ENCODE results near the gene ACO2. TPM values are rescaled to one million over a fixed set of nuclear protein-coding genes. Genes with fewer than 3 reads are reported as not detected.
A peak's percentile ranks its signal among the peaks of the same experiment; 100 is the strongest.

The ACO2 gene
- total and polyA plus RNA-seq, 2 of the 13 experiments (the other 11 are each of a cell fraction or from before 2014, with no cell fraction given), result 19.2 to 45.6 TPM

DNA sequence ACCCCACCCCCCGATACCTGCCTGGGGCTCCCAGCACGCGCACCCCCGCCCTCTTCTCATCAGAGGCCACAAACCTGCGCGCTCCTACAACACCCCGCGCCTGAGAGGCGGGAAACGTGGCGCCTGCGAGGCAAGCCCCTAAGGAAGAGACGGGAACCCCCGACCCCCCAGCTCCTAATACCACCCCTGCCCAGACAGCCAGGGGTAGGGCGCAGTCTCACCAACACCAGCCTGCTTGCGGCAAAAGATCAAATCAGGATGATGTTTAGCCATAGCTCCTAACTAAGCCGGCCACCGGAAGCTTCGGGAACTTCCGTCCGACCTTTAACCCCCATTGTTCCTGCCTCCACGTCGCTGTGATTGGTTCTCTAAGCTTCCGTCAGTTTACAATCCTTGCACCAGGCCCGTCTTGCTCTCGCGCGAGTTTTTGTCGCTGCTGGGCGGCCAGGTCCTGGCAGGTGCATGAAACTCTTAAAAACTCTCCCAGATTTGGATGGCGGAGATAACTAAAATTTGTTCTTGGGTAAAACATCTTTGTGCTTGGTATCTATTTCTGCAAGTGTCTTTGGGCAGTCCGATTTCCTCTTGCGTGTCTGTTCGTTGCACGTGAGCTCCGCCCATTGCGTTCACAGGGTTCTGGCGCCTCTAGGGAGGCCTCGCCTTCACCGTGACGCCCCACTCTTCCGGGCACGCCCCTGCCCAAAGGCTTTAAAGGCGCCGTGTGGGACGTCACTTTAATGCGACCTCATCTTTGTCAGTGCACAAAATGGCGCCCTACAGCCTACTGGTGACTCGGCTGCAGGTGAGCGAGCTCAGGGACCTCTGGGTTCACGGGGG, at the start of gene ACO2, which contains the start of gene PHF5A (continued):
- TF ChIP-seq, protein P1, sequence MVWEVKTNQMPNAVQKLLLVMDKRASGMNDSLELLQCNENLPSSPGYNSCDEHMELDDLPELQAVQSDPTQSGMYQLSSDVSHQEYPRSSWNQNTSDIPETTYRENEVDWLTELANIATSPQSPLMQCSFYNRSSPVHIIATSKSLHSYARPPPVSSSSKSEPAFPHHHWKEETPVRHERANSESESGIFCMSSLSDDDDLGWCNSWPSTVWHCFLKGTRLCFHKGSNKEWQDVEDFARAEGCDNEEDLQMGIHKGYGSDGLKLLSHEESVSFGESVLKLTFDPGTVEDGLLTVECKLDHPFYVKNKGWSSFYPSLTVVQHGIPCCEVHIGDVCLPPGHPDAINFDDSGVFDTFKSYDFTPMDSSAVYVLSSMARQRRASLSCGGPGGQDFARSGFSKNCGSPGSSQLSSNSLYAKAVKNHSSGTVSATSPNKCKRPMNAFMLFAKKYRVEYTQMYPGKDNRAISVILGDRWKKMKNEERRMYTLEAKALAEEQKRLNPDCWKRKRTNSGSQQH (CRISPR knock-in tag; IDR thresholded peaks at IDR 0.05; ENCODE audit: low read depth), result peak; percentile 94
- TF ChIP-seq POLR2AphosphoS5 (IDR thresholded peaks at IDR 0.05; ENCODE audit: low read depth, low read length) (peak; percentile 80), STAT6 (CRISPR knock-in tag; IDR thresholded peaks at IDR 0.05; ENCODE audit: borderline replicate concordance) (peak; percentile 51; the same call in 1 of the 2 replicates), ASH2L (IDR thresholded peaks at IDR 0.05; ENCODE audit: insufficient read length, low read depth, low read length) (peak; percentile 97), ZNF629 (CRISPR knock-in tag; conservative IDR thresholded peaks at IDR 0.05) (0 out of 2 replicates have a peak, but pooled peaks have one; percentile 11), PHF20 (CRISPR knock-in tag; IDR thresholded peaks at IDR 0.05) (peak; percentile 98), SALL1 (CRISPR knock-in tag; IDR thresholded peaks at IDR 0.05) (peak; percentile 78), TGIF2 (CRISPR knock-in tag; IDR thresholded peaks at IDR 0.05) (peak; percentile 79; the same call in 1 of the 2 replicates), CCDC6 (CRISPR knock-in tag; IDR thresholded peaks at IDR 0.05) (peak; percentile 51; the same call in 1 of the 2 replicates), ZFP36L1 (CRISPR knock-in tag; IDR thresholded peaks at IDR 0.05) (no peak), ZNF441 (CRISPR knock-in tag; IDR thresholded peaks at IDR 0.05; ENCODE audit: borderline replicate concordance) (peak; percentile 8; the same call in 1 of the 2 replicates), ZKSCAN8 (CRISPR knock-in tag; IDR thresholded peaks at IDR 0.05; ENCODE audit: borderline replicate concordance) (peak; percentile 42; the same call in 1 of the 2 replicates), HDAC6 (IDR thresholded peaks at IDR 0.05; ENCODE audit: low read depth, low read length) (no peak), ARID5B (CRISPR knock-in tag; IDR thresholded peaks at IDR 0.05) (peak; percentile 48; the same call in 1 of the 2 replicates), FOXC1 (CRISPR knock-in tag; IDR thresholded peaks at IDR 0.05; ENCODE audit: borderline replicate concordance) (peak; percentile 85), TFAP4 (IDR thresholded peaks at IDR 0.05; ENCODE audit: borderline replicate concordance, low read depth) (peak; percentile 57; the same call in 1 of the 2 replicates), ELF3 (CRISPR knock-in tag; IDR thresholded peaks at IDR 0.05) (peak; percentile 64)
- TF ChIP-seq, protein P2, sequence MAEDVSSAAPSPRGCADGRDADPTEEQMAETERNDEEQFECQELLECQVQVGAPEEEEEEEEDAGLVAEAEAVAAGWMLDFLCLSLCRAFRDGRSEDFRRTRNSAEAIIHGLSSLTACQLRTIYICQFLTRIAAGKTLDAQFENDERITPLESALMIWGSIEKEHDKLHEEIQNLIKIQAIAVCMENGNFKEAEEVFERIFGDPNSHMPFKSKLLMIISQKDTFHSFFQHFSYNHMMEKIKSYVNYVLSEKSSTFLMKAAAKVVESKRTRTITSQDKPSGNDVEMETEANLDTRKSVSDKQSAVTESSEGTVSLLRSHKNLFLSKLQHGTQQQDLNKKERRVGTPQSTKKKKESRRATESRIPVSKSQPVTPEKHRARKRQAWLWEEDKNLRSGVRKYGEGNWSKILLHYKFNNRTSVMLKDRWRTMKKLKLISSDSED (CRISPR knock-in tag; IDR thresholded peaks at IDR 0.05), result no peak

Measured in HepG2 (cell line).